ENCODE data around the gene MSH3.
"Not testable (repeated sequence)": the region's sequence is repeated elsewhere in the genome, so short reads cannot be mapped to it uniquely, and the experiment has no call there.

MSH3 gene

DNA sequence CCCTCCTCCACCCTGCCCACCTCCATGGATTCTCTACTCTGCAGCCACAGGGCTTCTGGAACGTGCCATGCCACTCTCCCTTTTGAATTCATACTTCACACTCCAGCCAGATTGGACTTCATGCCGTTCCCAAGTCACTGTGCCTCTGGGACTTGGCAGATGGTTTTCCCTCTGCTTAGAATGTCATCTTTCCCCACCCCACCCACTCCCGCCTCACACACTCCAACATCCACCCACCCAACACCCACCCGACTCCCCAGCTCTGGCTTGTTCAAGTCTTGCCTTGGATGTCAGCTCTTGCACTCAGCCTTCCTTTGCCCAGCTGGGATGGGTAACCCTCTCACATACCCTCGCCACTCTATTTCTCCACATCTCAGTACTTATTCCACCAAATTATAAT, 142.4 kb downstream of the MSH3 start:
- DNase-seq (ENCODE audit: low read depth in 2 of 2), result no peak

DNA sequence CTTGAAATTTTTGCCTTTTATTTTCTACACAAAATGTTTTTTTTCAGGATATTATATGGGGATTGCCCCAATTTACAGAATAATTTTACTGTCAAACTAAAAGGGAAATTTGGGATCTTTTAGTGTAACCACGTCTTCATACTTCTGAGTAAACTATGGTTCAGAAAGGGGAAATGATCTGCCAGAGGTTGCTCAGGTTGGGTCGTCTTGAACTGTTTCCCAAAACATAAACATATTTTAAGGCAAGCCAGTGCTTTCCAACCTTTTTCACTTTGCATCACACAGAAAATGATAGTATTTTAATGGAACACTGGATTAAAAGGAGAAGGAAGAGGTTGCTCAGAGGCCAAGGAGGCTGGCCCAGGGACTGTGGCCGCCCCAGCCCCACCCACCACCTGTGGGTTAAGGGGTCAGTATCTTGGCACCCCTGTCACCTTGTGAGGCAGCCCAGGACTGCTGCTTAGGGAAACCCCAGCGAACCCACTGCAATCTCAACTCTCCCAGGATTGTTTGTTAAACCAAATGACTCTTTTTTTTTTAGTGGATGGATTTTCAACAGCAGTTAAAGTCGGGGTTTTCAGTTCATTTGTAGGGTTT, 143.1 kb downstream of the MSH3 start:
- DNase-seq (ENCODE audit: low read depth in 2 of 2), result no peak

DNA sequence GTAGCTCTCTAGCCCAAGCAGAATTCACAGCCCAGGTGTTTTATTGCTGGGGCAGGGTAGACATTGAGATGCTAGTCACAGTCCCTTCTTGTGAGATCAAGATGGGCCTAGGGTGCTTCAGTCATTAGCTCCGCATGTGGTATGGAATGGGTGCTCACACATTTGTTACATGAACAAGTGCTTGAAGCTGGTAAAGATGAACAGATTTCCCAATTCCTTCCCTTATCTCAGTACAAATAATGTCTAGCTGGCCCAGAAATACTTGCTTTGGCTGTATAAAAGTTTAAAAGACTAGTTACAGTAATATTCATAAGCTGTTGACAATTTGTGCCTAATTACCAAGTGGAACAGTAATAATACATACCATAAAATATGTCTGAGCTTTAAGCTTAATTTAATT, 143.7 kb downstream of the MSH3 start:
- no peak for DNase-seq (ENCODE audit: low read depth in 2 of 2)

DNA sequence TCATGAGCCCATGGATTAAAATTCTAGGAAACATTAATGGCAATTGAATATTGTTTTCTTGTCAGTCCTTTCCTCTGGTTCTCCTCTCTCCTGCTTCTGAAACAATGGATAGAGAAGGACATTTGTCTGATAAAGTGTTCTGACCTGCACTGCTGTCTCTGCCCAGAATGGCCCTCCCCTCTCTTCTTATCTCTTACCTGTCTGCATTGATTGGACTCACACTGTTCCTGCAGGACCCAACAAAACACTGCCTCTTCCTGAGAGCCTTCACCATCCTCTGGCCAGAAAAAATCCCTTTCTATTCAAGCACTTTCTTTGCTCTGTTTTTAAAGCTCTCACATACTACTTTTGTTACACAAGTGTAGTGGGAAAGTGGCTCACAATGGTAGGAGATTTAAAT, 144.2 kb downstream of the MSH3 start:
- DNase-seq (ENCODE audit: low read depth in 2 of 2), result no peak

DNA sequence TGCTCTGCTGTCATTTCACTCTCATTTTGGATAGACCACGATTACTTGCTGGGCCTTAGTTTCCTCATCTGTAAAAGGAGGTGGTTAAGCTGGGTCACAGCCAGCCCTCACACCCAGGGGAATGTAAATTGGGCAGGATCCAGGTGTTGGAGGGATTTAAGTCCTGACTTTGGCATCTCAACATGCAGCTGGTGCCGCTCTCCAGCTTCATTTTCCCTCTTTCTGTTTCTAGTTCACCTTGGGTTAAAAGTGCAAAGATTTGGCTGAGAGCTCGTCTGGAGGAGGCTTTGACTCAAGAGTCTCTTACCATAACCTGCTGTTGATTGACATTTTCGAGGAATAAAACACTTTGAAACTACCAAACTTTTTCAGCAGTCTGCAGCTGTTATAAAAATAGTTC, 144.6 kb downstream of the MSH3 start:
- DNase-seq (ENCODE audit: low read depth in 2 of 2), result no peak

DNA sequence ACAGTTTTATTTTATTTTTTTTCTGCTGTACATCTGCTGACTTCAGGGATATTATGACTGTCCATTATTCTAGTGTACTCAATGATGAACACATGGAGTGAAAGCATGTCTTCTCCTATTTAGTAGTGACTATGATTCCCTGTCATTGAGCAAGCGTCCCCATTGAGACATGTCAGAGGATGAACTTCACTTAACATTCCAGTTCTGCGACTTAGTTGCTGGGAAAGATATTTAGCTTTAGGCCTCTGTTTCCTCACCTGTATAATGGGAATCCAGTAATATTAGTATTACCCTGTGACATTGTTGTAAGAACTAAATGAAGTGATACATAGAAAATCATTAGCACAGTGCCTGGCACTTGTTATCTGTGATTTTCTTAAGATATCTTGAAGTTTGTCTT, 145.1 kb downstream of the MSH3 start:
- DNase-seq (ENCODE audit: low read depth in 2 of 2), result no peak

DNA sequence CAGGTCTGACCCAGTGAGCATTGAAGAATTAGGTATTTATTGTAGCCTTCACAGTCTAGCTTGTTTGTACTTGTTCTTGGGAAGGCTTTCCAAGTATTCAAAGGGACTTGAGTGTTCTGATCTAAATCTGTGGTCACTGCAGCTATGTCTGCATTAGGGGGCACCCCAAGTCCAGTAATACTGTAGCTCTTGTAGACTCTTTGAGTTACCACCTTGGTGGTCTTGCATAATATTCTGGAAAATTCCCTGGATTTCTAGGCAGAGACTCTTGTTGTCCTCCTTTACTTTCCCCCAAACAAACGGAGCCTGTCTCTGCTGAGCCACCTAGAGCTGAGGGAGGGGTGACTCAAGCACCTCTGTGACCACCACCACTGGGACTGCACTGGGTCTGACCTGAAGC, 149.9 kb downstream of the MSH3 start:
- DNase-seq (ENCODE audit: low read depth in 2 of 2), result no peak

DNA sequence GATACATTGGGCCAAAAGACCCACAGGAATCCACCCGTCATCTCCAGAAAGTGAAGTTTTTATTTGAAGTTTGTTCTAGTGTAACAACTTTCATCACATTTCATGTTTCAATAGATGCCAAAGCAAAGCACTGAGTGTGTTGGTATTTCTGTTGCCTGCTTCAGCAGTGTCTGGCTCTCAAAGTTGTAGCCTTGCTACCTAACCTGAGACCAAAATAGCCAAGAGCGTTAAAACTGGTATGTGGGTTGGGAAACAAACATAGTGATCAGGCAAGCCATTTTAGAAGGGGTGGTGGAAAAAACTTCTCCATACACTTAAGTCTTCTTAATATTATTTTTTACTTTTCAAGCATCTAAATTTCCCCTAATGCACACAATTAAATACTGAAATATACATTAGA, 150.6 kb downstream of the MSH3 start:
- no peak for DNase-seq (ENCODE audit: low read depth in 2 of 2)

DNA sequence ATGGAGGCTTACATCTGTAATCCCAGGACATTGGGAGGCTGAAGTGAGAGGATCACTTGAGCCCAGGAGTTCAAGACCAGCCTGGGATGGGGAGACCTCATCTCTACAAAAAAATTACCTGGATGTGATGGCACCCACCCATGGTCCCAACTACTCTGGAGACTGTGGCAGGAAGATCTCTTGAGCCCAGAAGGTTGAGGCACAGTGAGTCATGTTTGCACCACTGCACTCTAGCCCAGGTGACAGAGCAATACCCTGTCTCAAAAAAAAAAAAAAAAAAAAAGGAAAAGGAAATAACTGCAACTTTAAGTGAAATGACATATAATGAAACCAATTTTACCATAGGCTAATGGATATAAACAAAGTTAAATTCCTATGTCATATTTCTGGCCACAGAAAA, 152.5 kb downstream of the MSH3 start:
- no peak for DNase-seq (ENCODE audit: low read depth in 2 of 2)

DNA sequence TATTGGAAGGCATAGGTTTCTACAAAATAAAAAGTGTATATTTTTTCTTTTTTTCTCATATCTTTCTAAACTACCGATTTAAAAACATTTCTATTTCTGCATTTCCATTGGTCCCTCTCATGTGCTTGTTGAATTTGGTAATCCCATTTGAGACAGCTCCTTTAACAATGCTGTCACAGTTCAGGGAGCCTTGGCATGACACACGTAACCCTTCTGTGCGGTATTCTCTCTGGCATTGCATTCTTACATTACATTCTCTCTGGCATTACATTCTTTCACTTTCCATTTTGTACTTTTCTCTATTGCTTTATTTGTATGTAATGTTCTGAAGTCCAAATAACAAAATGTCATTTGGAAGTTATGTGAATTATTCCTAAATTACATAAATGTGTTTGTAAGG, 155.0 kb downstream of the MSH3 start:
- no peak for DNase-seq (ENCODE audit: low read depth in 2 of 2)

DNA sequence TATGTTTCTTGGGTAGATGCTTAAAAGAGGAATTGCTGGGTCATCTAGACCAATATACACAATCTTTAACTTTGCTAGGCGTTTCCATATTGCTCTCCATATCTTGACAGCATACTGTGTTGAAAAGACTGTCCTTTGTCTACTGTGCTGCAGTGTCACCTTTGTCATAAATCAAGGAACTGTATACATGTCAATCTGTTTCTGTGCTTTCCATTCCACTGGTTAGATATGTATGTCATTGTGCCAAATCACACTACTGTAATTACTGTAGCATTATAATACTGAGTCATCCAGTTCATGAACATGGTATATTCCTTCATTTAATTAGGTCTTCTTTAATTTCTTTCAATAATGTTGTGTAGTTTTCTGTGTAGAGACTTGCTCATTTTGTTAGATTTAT, 156.0 kb downstream of the MSH3 start:
- no peak for DNase-seq (ENCODE audit: low read depth in 2 of 2)

DNA sequence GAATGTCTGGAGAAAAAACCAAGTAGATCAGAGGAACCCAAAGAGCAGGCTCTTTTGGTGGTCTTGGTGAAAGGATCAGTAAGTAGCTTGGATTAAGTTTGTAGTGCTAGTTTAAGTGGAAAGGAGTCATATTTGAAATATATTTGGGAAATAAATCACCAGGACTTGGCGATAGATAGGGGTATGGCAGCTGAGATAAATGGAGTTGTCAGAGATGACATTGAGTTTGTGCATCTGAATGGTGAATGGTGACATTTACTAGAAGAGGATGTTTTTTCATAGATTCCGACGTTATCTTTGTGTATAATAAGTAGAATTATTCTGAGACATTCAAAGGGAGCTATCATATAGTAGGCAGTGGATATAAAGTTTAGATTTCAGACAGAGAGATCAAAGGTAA, 162.1 kb downstream of the MSH3 start:
- no peak for DNase-seq (ENCODE audit: low read depth in 2 of 2)

DNA sequence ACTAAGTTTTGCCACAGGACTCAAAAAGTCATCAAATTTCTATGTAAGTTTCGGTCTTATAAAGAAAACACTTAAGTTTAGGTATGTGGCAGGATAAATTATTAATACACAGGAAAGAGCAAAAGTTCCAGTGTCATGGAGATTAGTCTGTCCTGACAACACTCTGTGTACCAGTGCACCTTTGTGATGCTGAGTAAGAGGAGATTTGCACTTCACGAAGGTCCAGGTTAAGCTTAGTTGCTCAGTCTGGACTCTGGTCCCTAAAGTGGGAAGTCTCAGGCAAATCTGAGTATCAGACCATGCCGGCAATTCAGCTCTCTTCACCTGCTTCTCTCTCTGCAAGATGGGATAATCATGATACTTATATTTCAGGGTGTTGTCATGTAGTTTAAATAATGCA, 166.2 kb downstream of the MSH3 start:
- DNase-seq (ENCODE audit: low read depth in 2 of 2), result no peak

DNA sequence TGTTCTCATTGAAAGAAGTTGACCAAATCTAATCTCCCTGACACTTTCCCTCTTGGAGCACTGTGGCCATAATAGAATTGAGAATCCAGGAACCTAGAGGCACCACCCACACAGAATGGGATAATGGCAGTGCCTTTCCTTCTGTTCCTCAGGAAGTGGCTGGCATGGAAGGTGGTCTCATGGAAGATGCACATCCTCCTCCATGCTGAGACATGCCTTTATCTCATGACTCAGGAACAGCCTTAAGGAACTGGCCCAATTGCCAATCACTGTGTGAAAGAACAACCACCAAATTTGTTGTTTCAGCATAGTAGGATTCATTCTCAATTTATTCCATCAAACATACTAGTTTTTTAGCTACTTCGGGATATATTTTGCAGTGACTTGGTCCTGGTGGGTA, 168.2 kb downstream of the MSH3 start:
- no peak for DNase-seq (ENCODE audit: low read depth in 2 of 2)

DNA sequence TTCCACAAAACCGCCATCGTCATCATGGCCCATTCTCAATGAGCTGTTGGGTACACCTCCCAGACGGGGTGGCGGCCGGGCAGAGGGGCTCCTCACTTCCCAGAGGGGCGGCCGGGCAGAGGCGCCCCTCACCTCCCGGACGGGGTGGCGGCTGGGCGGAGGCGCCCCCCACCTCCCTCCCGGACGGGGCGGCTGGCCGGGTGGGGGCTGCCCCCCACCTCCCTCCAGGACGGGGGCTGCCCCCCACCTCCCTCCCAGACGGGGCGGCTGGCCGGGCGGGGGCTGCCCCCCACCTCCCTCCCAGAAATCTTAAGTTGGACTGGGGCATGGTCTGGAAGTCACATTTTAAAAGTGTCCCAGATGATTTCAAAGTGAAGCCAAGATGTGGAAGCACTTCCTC, 169.7 kb downstream of the MSH3 start:
- not testable (repeated sequence) for DNase-seq (ENCODE audit: low read depth in 2 of 2)

DNA sequence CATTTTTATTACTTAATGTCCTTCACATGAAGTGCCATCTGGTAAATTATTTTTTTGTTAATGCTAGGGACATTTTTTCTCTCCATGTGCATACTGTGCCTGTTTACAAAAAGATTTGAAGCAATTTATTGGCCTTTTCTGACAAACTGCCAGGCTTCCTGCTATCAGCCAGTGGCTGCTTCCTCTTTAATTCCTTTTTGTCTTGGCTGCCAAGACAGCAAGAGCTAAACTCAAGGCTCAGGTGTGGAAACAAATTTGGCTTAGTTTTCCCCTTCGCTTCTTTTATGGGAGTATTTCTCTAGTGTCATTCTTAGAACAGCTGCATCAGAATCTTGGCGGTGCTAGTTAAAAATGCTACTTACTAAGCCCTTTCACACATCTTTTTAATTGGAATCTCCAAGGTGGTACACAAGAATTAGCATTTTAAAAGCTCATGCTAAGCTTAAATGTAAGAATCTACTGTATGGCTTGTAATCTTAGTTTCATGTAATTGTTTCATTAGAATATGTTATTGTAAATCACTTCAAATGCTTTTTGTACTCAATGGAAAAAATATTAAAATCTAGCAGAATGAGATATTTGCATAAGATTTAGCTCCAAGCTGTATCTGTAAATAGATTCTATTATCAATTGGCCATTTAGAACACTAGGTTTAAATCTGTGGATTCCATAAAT, 171.5 kb downstream of the MSH3 start:
- DNase-seq (ENCODE audit: low read depth in 2 of 2), result no peak

DNA sequence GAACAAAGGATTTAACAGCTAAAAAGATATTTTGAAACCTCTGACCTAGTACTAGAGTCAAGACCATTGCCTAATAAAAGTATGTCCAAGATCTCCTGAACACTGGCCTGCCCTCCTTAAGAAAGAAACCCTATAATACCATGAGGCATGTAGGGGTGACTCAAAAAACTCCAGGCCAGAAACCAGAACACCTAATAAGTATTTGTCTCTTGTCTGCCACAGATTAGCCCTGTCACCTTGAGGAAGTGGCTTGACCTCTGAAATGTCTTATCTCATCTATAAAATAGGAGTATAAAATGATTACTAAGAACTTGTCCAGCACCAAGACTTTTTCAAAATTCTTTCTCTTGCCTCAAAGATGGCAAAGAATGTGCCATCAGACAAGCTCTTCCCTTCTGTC, 180.3 kb downstream of the MSH3 start:
- DNase-seq (ENCODE audit: low read depth in 2 of 2), result no peak

DNA sequence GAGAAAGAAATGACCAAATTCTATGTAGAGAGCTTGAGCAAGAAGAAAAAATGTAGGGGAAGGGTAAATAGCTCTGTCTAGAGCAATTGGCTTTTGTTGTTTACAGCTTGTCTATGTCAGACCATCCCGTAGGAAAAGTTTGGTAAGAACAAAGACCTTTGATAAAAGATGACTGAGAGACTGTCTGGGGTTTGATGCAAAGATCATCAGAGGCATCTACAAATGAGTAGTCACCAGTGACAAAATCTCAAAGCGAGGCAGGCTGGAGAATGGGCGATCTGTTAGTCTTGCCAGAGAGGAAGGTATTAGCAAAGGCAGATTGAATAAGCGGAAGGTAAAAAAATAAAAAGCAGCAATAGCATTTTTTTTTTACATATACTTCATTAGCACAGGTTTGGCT, 180.7 kb downstream of the MSH3 start:
- DNase-seq (ENCODE audit: low read depth in 2 of 2), result no peak

DNA sequence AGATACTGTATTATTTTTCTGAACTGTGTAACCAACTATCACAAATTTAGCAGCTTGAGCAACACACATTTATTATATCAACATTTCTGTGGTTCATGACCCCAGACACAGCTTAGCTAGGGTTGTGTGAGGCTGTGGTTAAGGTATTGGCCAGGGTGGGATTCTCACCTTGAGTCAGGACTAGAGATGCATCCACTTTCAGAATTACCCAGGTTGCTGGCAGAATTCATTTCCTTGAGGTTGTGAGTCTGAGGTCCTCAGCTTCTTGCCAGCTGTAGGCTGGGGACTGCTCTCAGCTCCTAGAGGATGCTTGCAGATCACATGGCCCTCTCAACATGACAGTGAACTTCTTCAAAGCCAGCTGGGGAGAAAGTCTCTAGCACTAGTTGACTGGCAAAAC, 183.2 kb downstream of the MSH3 start:
- DNase-seq (ENCODE audit: low read depth in 2 of 2), result peak in 1 of 2 experiments; percentile 5

DNA sequence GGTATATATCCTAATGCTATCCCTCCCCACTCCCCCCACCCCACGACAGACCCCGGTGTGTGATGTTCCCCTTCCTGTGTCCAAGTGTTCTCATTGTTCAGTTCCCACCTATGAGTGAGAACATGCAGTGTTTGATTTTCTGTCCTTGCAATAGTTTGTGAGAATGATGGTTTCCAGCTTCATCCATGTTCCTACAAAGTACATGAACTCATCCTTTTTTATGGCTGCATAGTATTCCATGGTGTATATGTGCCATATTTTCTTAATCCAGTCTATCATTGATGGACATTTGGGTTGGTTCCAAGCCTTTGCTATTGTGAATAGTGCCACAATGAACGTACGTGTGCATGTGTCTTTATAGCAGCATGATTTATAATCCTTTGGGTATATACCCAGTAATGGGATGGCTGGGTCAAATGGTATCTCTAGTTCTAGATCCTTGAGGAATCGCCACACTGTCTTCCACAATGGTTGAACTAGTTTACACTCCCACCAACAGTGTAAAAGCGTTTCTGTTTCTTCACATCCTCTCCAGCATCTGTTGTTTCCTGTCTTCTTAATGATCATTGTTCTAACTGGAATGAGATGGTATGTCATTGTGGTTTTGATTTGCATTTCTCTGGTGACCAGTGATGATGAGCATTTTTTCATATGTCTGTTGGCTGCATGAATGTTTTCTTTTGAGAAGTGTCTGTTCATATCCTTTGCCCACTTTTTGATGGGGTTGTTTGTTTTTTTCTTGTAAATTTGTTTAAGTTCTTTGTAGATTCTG, 186.8 kb downstream of the MSH3 start:
- DNase-seq (ENCODE audit: low read depth in 2 of 2), result not testable (repeated sequence)

DNA sequence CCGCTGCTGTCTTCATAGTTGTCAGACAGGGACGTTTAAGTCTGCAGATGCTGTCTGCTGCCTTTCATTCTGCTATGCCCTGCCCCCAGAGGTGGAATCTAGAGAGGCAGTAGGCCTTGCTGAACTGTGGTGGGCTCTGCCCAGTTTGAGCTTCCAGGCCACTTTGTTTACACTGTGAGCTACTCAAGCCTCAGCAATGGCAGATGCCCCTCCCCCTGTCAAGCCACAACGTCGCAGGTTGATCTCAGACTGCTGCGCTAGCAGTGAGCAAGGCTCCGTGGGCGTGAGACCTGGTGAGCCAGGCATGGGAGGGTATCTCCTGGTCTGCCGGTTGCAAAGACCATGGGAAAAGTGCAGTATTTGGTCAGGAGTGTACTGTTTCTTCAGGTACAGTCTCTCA, 192.0 kb downstream of the MSH3 start:
- DNase-seq (ENCODE audit: low read depth in 2 of 2), result not testable (repeated sequence)

DNA sequence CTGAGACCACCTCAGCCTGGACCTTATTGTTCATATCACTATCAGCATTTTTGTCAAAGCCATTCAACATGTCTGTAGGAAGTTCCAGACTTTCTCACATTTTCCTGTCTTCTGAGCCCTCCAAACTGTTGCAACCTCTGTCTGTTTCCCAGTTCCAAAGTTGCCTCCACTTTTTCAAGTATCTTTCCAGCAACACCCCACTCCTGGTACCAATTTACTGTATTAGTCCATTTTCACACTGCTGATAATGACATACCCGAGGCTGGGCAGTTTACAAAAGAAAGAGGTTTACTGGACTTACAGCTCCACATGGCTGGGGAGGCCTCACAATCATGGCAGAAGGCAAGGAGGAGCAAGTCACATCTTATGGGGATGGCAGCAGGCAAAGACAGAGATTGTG, 195.7 kb downstream of the MSH3 start:
- DNase-seq (ENCODE audit: low read depth in 2 of 2), result not testable (repeated sequence)

All from stimulated activated CD4-positive, alpha-beta T cell treated with anti-CD3 and anti-CD28 coated beads, Interleukin-12 subunit alpha, Interleukin-12 subunit beta, amount 100 ng/mL, for 24 hours (primary cell).